B cell (primary cell): Measurements from ENCODE around the gene ARF6.

Experiments used
- EZH2 ChIP-seq: IDR thresholded peaks from 2 replicates; pipeline ENCODE4 v1.6.1; 2012; ENCODE audit warnings: borderline replicate concordance, low read depth, mild to moderate bottlenecking, moderate library complexity, low read length; ENCODE audit not compliant: insufficient read depth, poor library complexity, severe bottlenecking
- TF ChIP-seq, protein P1 (sequence below): fragments of 200-600 bp; IDR thresholded peaks from one replicate; pipeline ENCODE4 v1.8.0; 2022; ENCODE audit warnings: antibody characterized with exemption, mild to moderate bottlenecking

DNA sequence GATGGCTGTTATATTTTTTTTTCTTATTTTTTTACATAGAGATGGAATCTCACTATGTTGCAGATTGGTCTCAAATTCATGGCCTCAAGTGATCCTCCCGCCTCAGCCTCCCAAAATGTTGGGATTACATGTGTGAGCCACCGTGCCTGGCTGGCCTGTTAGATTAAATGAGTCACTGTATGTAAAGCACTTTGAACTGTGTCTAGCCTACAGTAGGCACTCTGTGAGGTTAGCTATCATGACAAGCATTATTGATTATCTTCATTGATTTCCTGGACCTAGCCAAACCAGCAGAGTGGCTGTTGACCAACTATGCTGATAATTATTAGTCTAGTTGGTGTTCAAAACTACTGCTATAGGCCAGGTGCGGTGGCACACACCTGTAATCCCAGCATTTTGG is 42.6 kb downstream of the ARF6 start:
- TF ChIP-seq, protein P1, sequence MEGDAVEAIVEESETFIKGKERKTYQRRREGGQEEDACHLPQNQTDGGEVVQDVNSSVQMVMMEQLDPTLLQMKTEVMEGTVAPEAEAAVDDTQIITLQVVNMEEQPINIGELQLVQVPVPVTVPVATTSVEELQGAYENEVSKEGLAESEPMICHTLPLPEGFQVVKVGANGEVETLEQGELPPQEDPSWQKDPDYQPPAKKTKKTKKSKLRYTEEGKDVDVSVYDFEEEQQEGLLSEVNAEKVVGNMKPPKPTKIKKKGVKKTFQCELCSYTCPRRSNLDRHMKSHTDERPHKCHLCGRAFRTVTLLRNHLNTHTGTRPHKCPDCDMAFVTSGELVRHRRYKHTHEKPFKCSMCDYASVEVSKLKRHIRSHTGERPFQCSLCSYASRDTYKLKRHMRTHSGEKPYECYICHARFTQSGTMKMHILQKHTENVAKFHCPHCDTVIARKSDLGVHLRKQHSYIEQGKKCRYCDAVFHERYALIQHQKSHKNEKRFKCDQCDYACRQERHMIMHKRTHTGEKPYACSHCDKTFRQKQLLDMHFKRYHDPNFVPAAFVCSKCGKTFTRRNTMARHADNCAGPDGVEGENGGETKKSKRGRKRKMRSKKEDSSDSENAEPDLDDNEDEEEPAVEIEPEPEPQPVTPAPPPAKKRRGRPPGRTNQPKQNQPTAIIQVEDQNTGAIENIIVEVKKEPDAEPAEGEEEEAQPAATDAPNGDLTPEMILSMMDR: no peak
- TF ChIP-seq EZH2: no peak
